Gastrocnemius medialis (tissue), 4 donors: ENCODE results near the gene SCARF1.

Experiments used
- CTCF ChIP-seq, 5 experiments: fragments of 450-650 bp in 3 of 5; fragments of 200-600 bp in 2 of 5; sonication (generic) in 2 of 5; IDR thresholded peaks in 4 of 5; conservative IDR thresholded peaks in 1 of 5; 1 replicate in 4 of 5; 2 replicates in 1 of 5; pipeline ENCODE4 v1.5.1; 2016 to 2019; ENCODE audit warnings: antibody characterized with exemption in 5 of 5, mild to moderate bottlenecking in 3 of 5, moderate library complexity in 3 of 5
- POLR2A ChIP-seq, 2 donors: fragments of 450-650 bp; IDR thresholded peaks; one replicate each; pipeline ENCODE4 v1.6.1; 2017; ENCODE audit warnings: antibody characterized with exemption in 2 of 2, mild to moderate bottlenecking in 2 of 2, moderate library complexity in 2 of 2

DNA sequence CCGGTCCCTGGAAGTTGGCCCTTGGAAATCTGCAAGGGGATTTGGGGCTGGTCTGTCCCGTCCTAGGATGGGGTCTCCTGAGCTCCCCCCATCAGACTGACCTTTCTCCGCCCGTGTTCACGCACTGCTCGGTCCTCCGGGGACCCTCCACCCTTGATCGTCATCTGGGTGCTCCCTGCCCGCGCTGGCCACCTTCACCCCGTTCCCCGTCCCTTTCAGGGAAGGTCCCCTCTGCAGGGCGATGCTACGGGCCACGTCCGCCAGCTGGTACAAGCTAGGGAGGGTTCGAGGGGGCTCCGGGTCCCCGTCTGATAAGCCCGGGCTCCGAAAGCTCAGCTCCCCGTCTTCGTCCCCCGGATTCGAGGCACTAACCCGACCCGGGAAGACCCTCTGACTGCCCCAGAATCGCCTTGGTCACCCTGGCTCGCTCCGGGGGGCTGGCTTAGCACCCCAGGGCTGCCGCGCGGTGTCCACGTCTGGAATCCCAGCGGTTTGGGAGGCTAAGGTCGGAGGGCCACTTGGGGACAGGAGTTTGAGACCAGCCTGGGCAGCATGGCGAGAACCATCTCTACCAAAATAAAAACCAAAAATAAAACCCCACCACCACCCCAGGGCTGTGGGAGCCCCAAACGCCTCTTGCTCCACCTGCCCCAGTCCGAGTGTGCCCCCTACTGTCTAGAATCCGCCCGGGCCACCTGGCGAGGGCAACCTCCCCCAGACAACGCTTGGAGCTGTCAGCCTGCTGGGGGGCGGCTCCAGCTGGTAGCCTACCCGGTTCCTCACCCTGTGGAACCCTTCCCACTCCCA, 15.8 kb downstream of the SCARF1 start:
- TF ChIP-seq CTCF (IDR thresholded peaks at IDR 0.05 in 4 of 5, conservative IDR thresholded peaks at IDR 0.05 in 1 of 5) (peak; percentile 74 to 94 (median 89)), POLR2A (IDR thresholded peaks at IDR 0.05) (no peak)
